Right lobe of liver (tissue), 4 donors: ENCODE measurements around the gene CCL27.

Source experiments
- CTCF ChIP-seq, 4 donors: fragments of 200-600 bp in 3 of 4; fragments of 450-650 bp in 1 of 4; IDR thresholded peaks; one replicate each; pipeline versions ENCODE4 v1.5.1 to v1.8.0; 2016 to 2022; ENCODE audit warnings: antibody characterized with exemption in 4 of 4, mild to moderate bottlenecking in 2 of 4
- POLR2A ChIP-seq: fragments of 450-650 bp; IDR thresholded peaks from one replicate; pipeline ENCODE4 v1.6.1; 2017; ENCODE audit warnings: antibody characterized with exemption, mild to moderate bottlenecking
- donor health status: DM: no; HTN: no; CAD: no.
- donor health status: DM: no; HTN: no; CAD: no.
- donor health status: DM: no; HTN: yes; CAD: no.

GRCh38 chr9:34624475-34625185 lies 37.8 kb downstream of the CCL27 start:
- TF ChIP-seq POLR2A (no peak), CTCF (IDR thresholded peaks at IDR 0.05) (no peak)
